B cell (primary cell): Measurements from ENCODE around the gene PGLYRP2. TPM values are rescaled to one million over a fixed set of nuclear protein-coding genes. Genes with fewer than 3 reads are reported as not detected.

Experiments
- ATAC-seq: fragments of 200-7000 bp; cut with Tn5 transposase; one replicate; pipeline ENCODE4 v1.10.0; 2021; ENCODE audit warnings: low read depth, mild to moderate bottlenecking, moderate number of reproducible peaks, moderate library complexity
- CTCF ChIA-PET: fragments of 350-600 bp; sonication (Branson Sonifier 250); formaldehyde crosslinking; loops from one replicate; lab custom pipeline; 2021; ENCODE audit warnings: antibody characterized with exemption, inconsistent platforms; lab: Charles Lee
- POLR2A ChIA-PET: fragments of 350-600 bp; sonication (Branson Sonifier 250); formaldehyde crosslinking; loops from one replicate; lab custom pipeline; 2021; ENCODE audit warnings: antibody characterized with exemption; lab: Charles Lee
- DNase-seq: peaks from one replicate; pipeline ENCODE4 v3.0.0; 2013
- H2AFZ ChIP-seq: 2 replicates; pipeline ENCODE4 v1.6.1; 2012; ENCODE audit warnings: mild to moderate bottlenecking, low read depth, low read length; ENCODE audit not compliant: insufficient read depth, poor library complexity, severe bottlenecking
- H3K27ac ChIP-seq, 2 donors: 1 replicate in 1 of 2; 2 replicates in 1 of 2; pipeline ENCODE4 v1.5.1; 2012 to 2013; ENCODE audit warnings: low read length in 2 of 2, mild to moderate bottlenecking in 2 of 2, moderate library complexity in 1 of 2
- H3K27me3 ChIP-seq, 4 experiments: fragments of 200-600 bp in 1 of 4; sonication (generic) in 1 of 4; replicated peaks in 1 of 4; 1 replicate in 2 of 4; 2 replicates in 2 of 4; pipeline versions ENCODE4 v1.6.1 to v1.7.0; 2013 to 2016; ENCODE audit warnings: low read length in 3 of 4, mild to moderate bottlenecking in 2 of 4, mixed read lengths in 1 of 4, moderate library complexity in 1 of 4; ENCODE audit not compliant: insufficient read depth in 4 of 4, control insufficient read depth in 3 of 4; ENCODE audit errors: control extremely low read depth in 1 of 4
- H3K36me3 ChIP-seq, 2 experiments: replicated peaks in 1 of 2; 1 replicate in 1 of 2; 2 replicates in 1 of 2; pipeline versions ENCODE4 v1.6.1 to v1.7.1; 2013; ENCODE audit warnings: low read length in 1 of 2; ENCODE audit not compliant: insufficient read depth in 2 of 2, control insufficient read depth in 1 of 2; ENCODE audit errors: control extremely low read depth in 1 of 2, extremely low read depth in 1 of 2
- H3K4me1 ChIP-seq, 2 donors: fragments of 200-600 bp in 1 of 2; sonication (generic) in 1 of 2; 1 replicate in 1 of 2; 2 replicates in 1 of 2; pipeline versions ENCODE4 v1.5.1 to v1.6.1; 2013 to 2017; ENCODE audit warnings: low read length in 2 of 2; ENCODE audit not compliant: control insufficient read depth in 2 of 2, insufficient read depth in 2 of 2
- H3K4me2 ChIP-seq: replicated peaks from 2 replicates; pipeline ENCODE3; 2012; ENCODE audit warnings: mild to moderate bottlenecking, low read depth, low read length; ENCODE audit not compliant: poor library complexity, severe bottlenecking
- H3K4me3 ChIP-seq, 5 experiments: fragments of 200-600 bp in 1 of 5; sonication (generic) in 1 of 5; 1 replicate in 3 of 5; 2 replicates in 2 of 5; pipeline versions ENCODE4 v1.5.1 to v1.7.0; 2011 to 2016; ENCODE audit warnings: low read length in 4 of 5, mild to moderate bottlenecking in 4 of 5, low read depth in 2 of 5, control low read depth in 1 of 5, moderate library complexity in 1 of 5; ENCODE audit not compliant: insufficient read depth in 1 of 5; ENCODE audit errors: control extremely low read depth in 1 of 5, extremely low read depth in 1 of 5
- H3K79me2 ChIP-seq: fragments of 200-600 bp; sonication (generic); one replicate; pipeline ENCODE4 v1.6.0; 2016; ENCODE audit warnings: low read length; ENCODE audit not compliant: control insufficient read depth, insufficient read depth
- H3K9ac ChIP-seq: fragments of 200-600 bp; sonication (generic); 2 replicates; pipeline ENCODE4 v1.6.1; 2017; ENCODE audit warnings: mild to moderate bottlenecking, low read length, moderate library complexity
- H3K9me3 ChIP-seq, 3 donors: one replicate each; pipeline versions ENCODE4 v1.6.1 to v1.7.1; 2013; ENCODE audit warnings: low read length in 2 of 3; ENCODE audit not compliant: control insufficient read depth in 2 of 3, insufficient read depth in 1 of 3; ENCODE audit errors: control extremely low read depth in 1 of 3
- H4K20me1 ChIP-seq: 2 replicates; pipeline ENCODE4 v1.6.0; 2012; ENCODE audit warnings: mild to moderate bottlenecking, low read length; ENCODE audit not compliant: insufficient read depth, control insufficient read depth, poor library complexity, severe bottlenecking
- H3K27ac Mint-ChIP-seq: one replicate; pipeline ENCODE4 v1.8.0; 2021; ENCODE audit warnings: mixed read lengths
- H3K27me3 Mint-ChIP-seq: one replicate; pipeline ENCODE4 v1.8.0; 2021; ENCODE audit warnings: mixed read lengths
- H3K4me1 Mint-ChIP-seq: one replicate; pipeline ENCODE4 v1.8.0; 2021; ENCODE audit warnings: mixed read lengths
- H3K4me3 Mint-ChIP-seq: one replicate; pipeline ENCODE4 v1.8.0; 2021; ENCODE audit warnings: mixed read lengths
- H3K9me3 Mint-ChIP-seq: one replicate; pipeline ENCODE4 v1.8.0; 2022; ENCODE audit warnings: mixed read lengths; ENCODE audit not compliant: insufficient read depth
- EZH2 ChIP-seq: IDR thresholded peaks from 2 replicates; pipeline ENCODE4 v1.6.1; 2012; ENCODE audit warnings: borderline replicate concordance, low read depth, mild to moderate bottlenecking, moderate library complexity, low read length; ENCODE audit not compliant: insufficient read depth, poor library complexity, severe bottlenecking
- WGBS: methylation state at CpG from one replicate; pipeline ENCODE4 v1.1.5; 2013; ENCODE audit warnings: missing lambda C conversion rate; ENCODE audit not compliant: insufficient coverage; 5-methylcytosine and 5-hydroxymethylcytosine counted together
- intact Hi-C: fragments of 100-400 bp; cut with micrococcal nuclease; formaldehyde crosslinking; loops from one replicate; pipeline ENCODE4 v1.10.0; 2022
- polyA plus RNA-seq: library from polyadenylated mRNA; depleted of rRNA; stranded (reverse); fragments of >200 nt; gene quantifications from 2 replicates; pipeline ENCODE4 v1.2.3, GENCODE V29; 2012
- total RNA-seq, 2 donors: library from RNA; stranded (reverse); fragments of 120-200 nt in 1 of 2; gene quantifications; 1 replicate in 1 of 2; 2 replicates in 1 of 2; pipeline versions ENCODE4 v1.2.3 to v1.2.4, GENCODE V29; 2013 to 2022
- TF ChIP-seq, protein P1 (sequence below): fragments of 200-600 bp; IDR thresholded peaks from one replicate; pipeline ENCODE4 v1.8.0; 2022; ENCODE audit warnings: antibody characterized with exemption, mild to moderate bottlenecking

The PGLYRP2 gene
- total and polyA plus RNA-seq, 2 donors (not counting 1 experiment from before 2014, with no cell fraction given), result not detected

DNA sequence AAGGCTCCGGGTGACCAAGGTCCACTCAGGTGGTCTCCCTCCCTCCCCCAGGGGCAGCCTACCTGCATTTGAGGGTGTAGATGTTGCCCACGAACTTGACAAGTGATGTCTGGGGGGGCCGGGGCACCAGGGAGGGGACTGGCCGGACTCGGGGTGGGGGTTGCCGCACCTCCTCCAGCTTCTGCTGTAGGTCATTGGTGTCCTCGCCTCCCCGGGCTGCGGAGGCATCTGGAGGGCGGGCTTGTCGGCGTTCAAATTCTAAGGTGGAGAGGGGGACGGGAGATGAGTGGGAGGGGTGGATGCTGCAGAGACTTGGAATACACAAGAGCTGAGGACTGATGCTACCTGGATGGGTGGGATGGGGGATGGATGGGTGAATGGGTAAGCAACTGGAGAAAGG is 55.2 kb downstream of the PGLYRP2 start:
- no peak for TF ChIP-seq EZH2
- TF ChIP-seq, protein P1, sequence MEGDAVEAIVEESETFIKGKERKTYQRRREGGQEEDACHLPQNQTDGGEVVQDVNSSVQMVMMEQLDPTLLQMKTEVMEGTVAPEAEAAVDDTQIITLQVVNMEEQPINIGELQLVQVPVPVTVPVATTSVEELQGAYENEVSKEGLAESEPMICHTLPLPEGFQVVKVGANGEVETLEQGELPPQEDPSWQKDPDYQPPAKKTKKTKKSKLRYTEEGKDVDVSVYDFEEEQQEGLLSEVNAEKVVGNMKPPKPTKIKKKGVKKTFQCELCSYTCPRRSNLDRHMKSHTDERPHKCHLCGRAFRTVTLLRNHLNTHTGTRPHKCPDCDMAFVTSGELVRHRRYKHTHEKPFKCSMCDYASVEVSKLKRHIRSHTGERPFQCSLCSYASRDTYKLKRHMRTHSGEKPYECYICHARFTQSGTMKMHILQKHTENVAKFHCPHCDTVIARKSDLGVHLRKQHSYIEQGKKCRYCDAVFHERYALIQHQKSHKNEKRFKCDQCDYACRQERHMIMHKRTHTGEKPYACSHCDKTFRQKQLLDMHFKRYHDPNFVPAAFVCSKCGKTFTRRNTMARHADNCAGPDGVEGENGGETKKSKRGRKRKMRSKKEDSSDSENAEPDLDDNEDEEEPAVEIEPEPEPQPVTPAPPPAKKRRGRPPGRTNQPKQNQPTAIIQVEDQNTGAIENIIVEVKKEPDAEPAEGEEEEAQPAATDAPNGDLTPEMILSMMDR, result no peak
- H3K9me3 Mint-ChIP-seq, result no peaks in the 10 kb centered on the region
- H4K20me1 ChIP-seq, result peaks cover 19% of the 10 kb centered on the region
- POLR2A ChIA-PET, result no interaction called here
- no peak overlapping the region for H3K4me2 ChIP-seq
- DNase-seq (no peak), ATAC-seq (no peak)
- CTCF ChIA-PET, result no interaction called here
- H3K27me3 Mint-ChIP-seq, result no peaks in the 10 kb centered on the region
- no peak overlapping the region for H2AFZ ChIP-seq
- peaks cover 0 to 9% (median 0%) of the 10 kb centered on the region in 3 donors for H3K9me3 ChIP-seq
- H3K4me1 Mint-ChIP-seq, result peaks cover 11% of the 10 kb centered on the region
- no peak overlapping the region for H3K4me3 ChIP-seq
- H3K27ac ChIP-seq, result no peak overlapping the region
- H3K4me3 Mint-ChIP-seq, result no peak overlapping the region
- 97% methylated on average over 12 of the region's 13 CpGs for WGBS
- H3K4me1 ChIP-seq, result peaks cover 5 to 8% of the 10 kb centered on the region in 2 donors
- H3K79me2 ChIP-seq, result peaks cover 12% of the 10 kb centered on the region
- intact Hi-C loops, result no loop called here
- no peak overlapping the region for H3K9ac ChIP-seq
- no peak overlapping the region for H3K27ac Mint-ChIP-seq
- peaks cover 2 to 42% of the 10 kb centered on the region in 2 experiments for H3K36me3 ChIP-seq
- no peaks in the 10 kb centered on the region for H3K27me3 ChIP-seq

DNA sequence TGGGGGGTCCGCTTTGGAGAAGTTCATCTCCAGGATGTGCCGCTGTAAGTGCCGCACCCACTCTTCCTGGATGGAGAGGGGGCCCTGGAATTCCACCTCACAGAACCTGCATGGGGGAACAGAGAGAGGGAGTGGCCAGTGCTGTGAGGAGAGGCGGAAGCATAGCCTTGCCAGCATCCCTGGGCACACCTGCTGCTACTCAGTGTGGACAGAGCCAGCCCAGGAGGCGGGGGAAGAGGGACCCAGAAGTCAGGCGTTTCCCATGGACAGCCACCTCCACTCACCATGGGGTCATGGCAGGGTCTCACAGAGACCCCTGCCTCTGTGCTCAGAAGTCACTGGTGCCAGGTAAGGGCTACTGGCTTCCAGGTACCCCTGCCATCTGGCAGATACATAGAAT is 56.2 kb downstream of the PGLYRP2 start:
- peaks cover 5 to 10% of the 10 kb centered on the region in 2 donors for H3K4me1 ChIP-seq
- no peak overlapping the region for H3K27ac ChIP-seq
- peaks cover 10% of the 10 kb centered on the region for H3K79me2 ChIP-seq
- H3K27me3 Mint-ChIP-seq, result no peaks in the 10 kb centered on the region
- H3K9me3 Mint-ChIP-seq, result no peaks in the 10 kb centered on the region
- H2AFZ ChIP-seq, result no peak overlapping the region
- H3K4me3 Mint-ChIP-seq, result no peak overlapping the region
- 93% methylated on average over 6 of the region's 6 CpGs for WGBS
- H3K9me3 ChIP-seq, result peaks cover 0 to 9% (median 0%) of the 10 kb centered on the region in 3 donors
- no peaks in the 10 kb centered on the region for H3K27me3 ChIP-seq
- TF ChIP-seq, protein P1, result no peak
- TF ChIP-seq EZH2, result no peak
- H3K9ac ChIP-seq, result no peak overlapping the region
- ChIA-PET CTCF (no interaction called here), POLR2A (no interaction called here)
- ATAC-seq (no peak), DNase-seq (no peak)
- peaks cover 16% of the 10 kb centered on the region for H4K20me1 ChIP-seq
- H3K4me2 ChIP-seq, result no peak overlapping the region
- H3K27ac Mint-ChIP-seq, result no peak overlapping the region
- H3K4me3 ChIP-seq, result no peak overlapping the region
- H3K4me1 Mint-ChIP-seq, result peaks cover 15% of the 10 kb centered on the region
- peaks cover 2 to 42% of the 10 kb centered on the region in 2 experiments for H3K36me3 ChIP-seq
- intact Hi-C loops, result no loop called here
